SU-DHL-6 (cell line): ENCODE measurements around the gene MYB.

ENCODE experiments used
- CTCF ChIP-seq: fragments of 200-600 bp; sonication (generic); IDR thresholded peaks from one replicate; pipeline ENCODE4 v1.5.1; 2017; ENCODE audit warnings: antibody characterized with exemption, mild to moderate bottlenecking, low read length, moderate library complexity; ENCODE audit not compliant: insufficient read depth, poor library complexity, severe bottlenecking
- EZH2phosphoT487 ChIP-seq: fragments of 200-600 bp; sonication (generic), shearing (Covaris generic); conservative IDR thresholded peaks from 2 replicates; pipeline ENCODE4 v1.6.1; 2018; ENCODE audit warnings: mild to moderate bottlenecking, antibody characterized with exemption, low read length, moderate library complexity, mixed read lengths

GRCh38 chr6:135186255-135186654 lies 5.1 kb downstream of the MYB start:
- TF ChIP-seq CTCF: no peak
- no peak for TF ChIP-seq EZH2phosphoT487
